OCI-LY7 (cell line): Measurements from ENCODE around the gene ECEL1. TPM values are rescaled to one million over a fixed set of nuclear protein-coding genes. Genes with fewer than 3 reads are reported as not detected.

Experiments used
- BruUV-seq: library from RNA; stranded (reverse); fragments of 400-500 nt; replicated peaks from 2 replicates; lab custom pipeline; 2021; lab: Mats Ljungman, UMichigan
- CTCF ChIA-PET: fragments of 300-600 bp; sonication (Branson Sonifier 250); formaldehyde crosslinking; loops from one replicate; lab custom pipeline; 2022; ENCODE audit warnings: antibody characterized with exemption; ENCODE audit not compliant: unreplicated experiment; lab: Charles Lee
- POLR2A ChIA-PET: fragments of 300-600 bp; sonication (Branson Sonifier 250); formaldehyde crosslinking; loops from one replicate; lab custom pipeline; 2022; ENCODE audit warnings: antibody characterized with exemption; lab: Charles Lee
- DNase-seq: peaks from one replicate; pipeline ENCODE4 v3.0.0-alpha.2; 2015; ENCODE audit warnings: low spot score
- H2AFZ ChIP-seq: fragments of 200-600 bp; sonication (generic), shearing (Covaris generic); 2 replicates; pipeline ENCODE4 v1.6.1; 2014; ENCODE audit warnings: mild to moderate bottlenecking, antibody characterized with exemption, low read length, moderate library complexity
- H3K27ac ChIP-seq: fragments of 200-600 bp; sonication (generic); 2 replicates; pipeline ENCODE4 v1.5.1; 2014; ENCODE audit warnings: mixed run types, low read depth, mild to moderate bottlenecking, moderate library complexity, low read length, inconsistent platforms; ENCODE audit not compliant: poor library complexity, severe bottlenecking
- H3K36me3 ChIP-seq: fragments of 200-600 bp; sonication (generic); 2 replicates; pipeline ENCODE4 v1.6.1; 2014; ENCODE audit warnings: mild to moderate bottlenecking, antibody characterized with exemption, low read length, moderate library complexity, mixed read lengths; ENCODE audit not compliant: insufficient read depth
- H3K4me1 ChIP-seq: fragments of 200-600 bp; sonication (generic); 2 replicates; pipeline ENCODE4 v1.5.1; 2014; ENCODE audit warnings: mild to moderate bottlenecking, low read length; ENCODE audit not compliant: insufficient read depth, poor library complexity, severe bottlenecking
- H3K4me2 ChIP-seq: fragments of 200-600 bp; sonication (generic); 2 replicates; pipeline ENCODE4 v1.6.1; 2014; ENCODE audit warnings: mild to moderate bottlenecking, low read length
- H3K4me3 ChIP-seq: fragments of 200-600 bp; sonication (generic); 2 replicates; pipeline ENCODE4 v1.5.1; 2014; ENCODE audit warnings: mild to moderate bottlenecking, low read depth, low read length; ENCODE audit not compliant: poor library complexity, severe bottlenecking
- H3K79me2 ChIP-seq: fragments of 200-600 bp; sonication (generic); 2 replicates; pipeline ENCODE4 v1.6.1; 2016; ENCODE audit warnings: low read depth, mild to moderate bottlenecking, low read length, moderate library complexity, mixed read lengths; ENCODE audit not compliant: insufficient read depth
- H3K9me2 ChIP-seq: fragments of 200-600 bp; sonication (generic); 2 replicates; pipeline ENCODE4 v1.6.1; 2016; ENCODE audit warnings: mild to moderate bottlenecking, low read length, mixed read lengths; ENCODE audit not compliant: insufficient read depth
- H3K9me3 ChIP-seq: fragments of 200-600 bp; sonication (generic); 2 replicates; pipeline ENCODE4 v1.6.1; 2014; ENCODE audit warnings: mild to moderate bottlenecking, mixed run types, low read length, mixed read lengths
- H4K20me1 ChIP-seq: fragments of 200-600 bp; sonication (generic); 2 replicates; pipeline ENCODE4 v1.6.1; 2014; ENCODE audit warnings: mild to moderate bottlenecking, antibody characterized with exemption, low read length, moderate library complexity, mixed read lengths; ENCODE audit not compliant: insufficient read depth
- CTCF ChIP-seq: fragments of 200-600 bp; sonication (generic); conservative IDR thresholded peaks from 2 replicates; pipeline ENCODE4 v1.5.1; 2014; ENCODE audit warnings: mild to moderate bottlenecking, antibody characterized with exemption, low read length, moderate library complexity, mixed read lengths
- EZH2phosphoT487 ChIP-seq: fragments of 200-600 bp; sonication (generic); IDR thresholded peaks from 2 replicates; pipeline ENCODE4 v1.6.1; 2018; ENCODE audit warnings: low read depth, borderline replicate concordance, mild to moderate bottlenecking, mixed run types, antibody characterized with exemption, low read length, moderate library complexity, mixed read lengths
- intact Hi-C: fragments of 100-400 bp; cut with micrococcal nuclease; formaldehyde crosslinking; loops from one replicate; pipeline ENCODE4 v1.10.0; 2022; ENCODE audit not compliant: unreplicated experiment
- total RNA-seq, 2 experiments: library from RNA; depleted of rRNA in 1 of 2; stranded (reverse); fragments of >200 nt in 1 of 2; shearing (Covaris generic) in 1 of 2; gene quantifications; 2 replicates each; pipeline ENCODE4 v1.2.3, GENCODE V29; 2014 to 2022

ECEL1 gene
- total RNA-seq, 2 experiments from 2014 or later, result not detected

- TF ChIP-seq EZH2phosphoT487 (no peak), CTCF (no peak)
- H3K4me2 ChIP-seq, result no peak overlapping the region
- no peaks in the 10 kb centered on the region for H3K9me2 ChIP-seq
- no peaks in the 10 kb centered on the region for H4K20me1 ChIP-seq
- H3K36me3 ChIP-seq, result no peaks in the 10 kb centered on the region
- intact Hi-C loops, result no loop called here
- DNase-seq, result no peak
- BruUV-seq, result no TSS peak
- H3K4me1 ChIP-seq, result no peaks in the 10 kb centered on the region
- H3K9me3 ChIP-seq, result no peaks in the 10 kb centered on the region
- no peak overlapping the region for H3K27ac ChIP-seq
- H2AFZ ChIP-seq, result no peak overlapping the region
- ChIA-PET CTCF (no interaction called here), POLR2A (interaction anchor here (0.7 kb wide), 1 partner anchor 250 kb away, joined by 3 read pairs; no protein-coding TSS in a partner anchor)
- H3K79me2 ChIP-seq, result no peaks in the 10 kb centered on the region
- no peak overlapping the region for H3K4me3 ChIP-seq
Measured at GRCh38 chr2:232501794-232502390, 14.3 kb upstream of the ECEL1 start.

GRCh38 chr2:232501331-232501771, 13.7 kb upstream of the ECEL1 start:
- no peaks in the 10 kb centered on the region for H3K36me3 ChIP-seq
- no peaks in the 10 kb centered on the region for H3K79me2 ChIP-seq
- no peak overlapping the region for H3K4me2 ChIP-seq
- H2AFZ ChIP-seq, result no peak overlapping the region
- POLR2A ChIA-PET, result no interaction called here
- no peak overlapping the region for H3K4me3 ChIP-seq
- H3K9me2 ChIP-seq, result no peaks in the 10 kb centered on the region
- no peak for DNase-seq
- H3K27ac ChIP-seq, result no peak overlapping the region
- no peaks in the 10 kb centered on the region for H3K4me1 ChIP-seq
- no TSS peak for BruUV-seq
- CTCF ChIA-PET, result no interaction called here
- intact Hi-C loops, result no loop called here
- H4K20me1 ChIP-seq, result no peaks in the 10 kb centered on the region
- no peak for TF ChIP-seq CTCF
- no peak for TF ChIP-seq EZH2phosphoT487
- H3K9me3 ChIP-seq, result no peaks in the 10 kb centered on the region

GRCh38 chr2:232498452-232498851, 10.8 kb upstream of the ECEL1 start:
- H3K4me1 ChIP-seq, result no peaks in the 10 kb centered on the region
- H3K27ac ChIP-seq, result no peak overlapping the region
- H3K4me3 ChIP-seq, result no peak overlapping the region
- TF ChIP-seq EZH2phosphoT487 (no peak), CTCF (no peak)
- H3K9me3 ChIP-seq, result no peaks in the 10 kb centered on the region
- H2AFZ ChIP-seq, result no peak overlapping the region
- no peak overlapping the region for H3K4me2 ChIP-seq
- no TSS peak for BruUV-seq
- no peaks in the 10 kb centered on the region for H3K9me2 ChIP-seq
- no peaks in the 10 kb centered on the region for H4K20me1 ChIP-seq
- ChIA-PET POLR2A (no interaction called here), CTCF (interaction anchor here (0.6 kb wide), 2 partner anchors 51 to 76 kb away, joined by 4 to 9 read pairs; no protein-coding TSS in a partner anchor)
- H3K36me3 ChIP-seq, result no peaks in the 10 kb centered on the region
- DNase-seq, result no peak
- no peaks in the 10 kb centered on the region for H3K79me2 ChIP-seq
- intact Hi-C loops, result no loop called here
